Ramos (cell line): ENCODE results near the gene APOBEC3A.
"Not testable (repeated sequence)": the region's sequence is repeated elsewhere in the genome, so short reads cannot be mapped to it uniquely, and the experiment has no call there.

Source experiments
- in situ Hi-C: fragments of 300-500 bp; cut with MboI; formaldehyde crosslinking; loops from one replicate; pipeline ENCODE4 v1.14.3; 2022; ENCODE audit warnings: low sequenced_read_pairs; ENCODE audit not compliant: unreplicated experiment

The APOBEC3A gene

DNA sequence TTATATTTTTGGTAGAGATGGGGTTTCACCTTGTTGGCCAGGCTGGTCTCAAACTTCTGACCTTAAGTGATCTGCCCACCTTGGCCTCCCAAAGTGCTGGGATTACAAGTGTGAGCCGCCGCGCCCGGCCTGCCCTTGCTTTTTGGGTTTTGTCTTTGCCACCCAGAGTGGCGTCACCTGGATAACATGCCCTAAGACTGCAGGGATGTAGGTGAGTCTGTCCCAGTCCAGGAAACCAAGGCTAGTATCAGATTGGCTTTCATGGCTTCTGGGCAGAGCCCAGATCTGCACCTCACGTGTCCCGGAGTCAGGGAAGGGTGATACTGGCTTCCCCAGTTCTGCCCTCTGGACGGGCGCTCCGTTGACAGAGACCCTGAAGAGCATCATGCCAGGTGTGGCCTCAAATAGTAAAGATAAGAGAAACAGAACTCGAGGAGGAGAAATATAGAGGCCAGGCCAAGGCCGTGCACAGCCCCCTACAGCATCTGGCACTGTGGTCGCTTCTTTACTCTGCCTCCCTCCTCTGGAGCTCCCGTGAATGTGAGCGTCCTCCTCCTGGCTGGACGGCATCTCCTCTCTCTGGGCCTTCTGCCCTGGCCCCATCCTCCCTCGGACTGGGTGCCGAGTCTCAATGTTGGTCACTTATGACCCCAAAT is 16.9 kb downstream of the APOBEC3A start:
- in situ Hi-C loops, result loop anchor here (10.0 kb wide), 1 partner anchor 151 kb away; no protein-coding TSS in a partner anchor

DNA sequence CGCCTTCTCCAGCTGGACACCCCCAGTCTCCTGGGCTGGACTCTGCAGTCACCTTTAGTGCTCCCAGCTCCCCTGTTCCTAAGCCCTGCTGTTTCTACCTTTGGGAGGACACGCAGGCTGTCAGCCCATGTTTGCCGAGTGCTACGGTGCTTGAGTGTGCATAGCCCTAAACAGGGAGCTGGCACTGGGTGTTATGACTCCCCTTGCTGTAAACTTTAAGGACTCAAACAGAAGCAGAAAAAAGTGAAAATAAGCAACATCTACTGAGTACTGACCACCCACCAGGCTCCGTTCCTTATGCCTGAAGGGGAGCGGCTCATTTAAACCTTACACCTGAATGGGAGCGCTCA is 17.4 kb downstream of the APOBEC3A start:
- in situ Hi-C loops, result loop anchor here (10.0 kb wide), 1 partner anchor 150 kb away; no protein-coding TSS in a partner anchor

DNA sequence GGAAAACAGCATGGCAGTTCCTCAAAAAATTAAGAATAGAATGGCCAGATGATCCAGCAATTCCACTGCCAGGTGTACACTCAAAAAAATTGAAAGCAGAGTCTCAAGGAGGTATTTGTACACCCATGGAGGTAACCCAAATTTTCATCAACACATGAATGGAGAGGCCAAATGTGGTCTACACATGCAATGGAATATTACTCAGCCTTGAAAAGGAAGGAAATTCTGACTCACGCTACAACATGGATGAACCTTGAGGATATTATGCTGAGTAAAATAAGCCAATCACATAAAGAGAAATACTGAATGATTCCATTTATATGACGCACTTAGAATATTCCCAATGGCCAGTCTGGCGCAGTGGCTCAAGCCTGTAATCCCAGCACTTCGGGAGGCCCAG is 19.9 kb downstream of the APOBEC3A start:
- in situ Hi-C loops, result loop anchor here (10.0 kb wide), 1 partner anchor 148 kb away; no protein-coding TSS in a partner anchor

DNA sequence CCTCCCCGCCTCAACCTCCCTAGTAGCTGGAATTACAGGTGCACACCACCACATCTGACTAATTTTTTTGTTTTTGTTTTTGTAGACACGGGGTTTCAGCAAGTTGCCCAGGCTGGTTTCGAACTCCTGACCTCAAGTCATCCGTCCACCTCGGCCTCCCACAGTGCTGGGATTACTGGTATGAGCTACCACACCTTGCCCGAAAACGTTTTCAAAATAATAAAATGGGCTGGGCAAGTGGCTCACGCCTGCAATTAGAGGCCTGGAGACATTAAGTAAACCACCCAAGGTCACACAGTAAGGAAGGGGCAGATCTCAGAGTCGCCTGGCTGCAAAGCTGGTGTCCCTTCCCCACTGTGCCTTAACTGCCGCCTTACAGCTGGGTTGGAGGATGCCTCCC is 23.2 kb downstream of the APOBEC3A start:
- in situ Hi-C loops, result not testable (repeated sequence)

DNA sequence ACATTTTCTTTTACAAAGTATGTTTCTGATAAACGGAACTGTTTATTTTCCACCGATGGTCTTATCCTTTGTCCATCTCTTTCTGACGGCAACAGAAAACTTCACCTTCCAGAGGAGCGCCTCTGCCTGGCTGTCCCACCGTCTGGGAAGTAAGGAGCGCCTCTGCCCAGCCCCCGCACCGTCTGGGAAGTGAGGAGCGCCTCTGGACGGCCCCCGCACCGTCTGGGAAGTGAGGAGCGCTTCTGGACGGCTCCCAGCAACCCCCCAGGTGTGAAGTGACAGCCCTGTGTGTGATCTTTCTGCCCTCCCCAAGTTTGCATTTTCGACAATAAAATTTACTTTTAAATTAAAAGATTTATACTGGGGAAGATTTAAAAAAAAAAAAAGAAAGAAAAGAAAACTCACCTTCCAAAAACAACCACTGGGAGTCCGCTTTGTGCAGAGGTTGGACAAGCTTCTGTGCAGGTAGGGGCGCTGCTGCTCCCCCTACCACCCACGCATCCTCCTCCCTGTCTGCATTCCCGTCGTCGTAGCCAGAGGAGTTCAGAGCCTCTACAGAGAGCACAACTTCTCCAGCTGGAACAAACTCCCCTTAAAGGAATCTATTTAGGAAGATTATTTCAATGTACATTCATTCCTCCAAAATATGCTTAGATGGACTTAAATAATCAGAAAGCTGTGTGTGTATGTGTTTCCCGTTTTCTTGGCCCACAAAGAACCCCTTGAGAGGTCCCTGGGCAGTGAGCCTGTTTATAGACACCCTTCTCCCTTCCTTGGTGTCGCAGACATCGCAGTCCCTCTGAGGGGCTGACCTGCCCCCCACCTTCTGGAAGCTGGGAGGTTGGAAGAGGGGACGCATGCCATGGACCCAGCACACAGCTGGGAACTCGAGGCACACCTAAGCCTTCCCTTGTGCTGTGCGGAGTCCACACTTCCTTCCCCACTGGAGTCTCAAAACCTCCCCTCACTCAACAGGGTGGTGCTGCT is 23.9 kb downstream of the APOBEC3A start:
- in situ Hi-C loops, result no loop called here

DNA sequence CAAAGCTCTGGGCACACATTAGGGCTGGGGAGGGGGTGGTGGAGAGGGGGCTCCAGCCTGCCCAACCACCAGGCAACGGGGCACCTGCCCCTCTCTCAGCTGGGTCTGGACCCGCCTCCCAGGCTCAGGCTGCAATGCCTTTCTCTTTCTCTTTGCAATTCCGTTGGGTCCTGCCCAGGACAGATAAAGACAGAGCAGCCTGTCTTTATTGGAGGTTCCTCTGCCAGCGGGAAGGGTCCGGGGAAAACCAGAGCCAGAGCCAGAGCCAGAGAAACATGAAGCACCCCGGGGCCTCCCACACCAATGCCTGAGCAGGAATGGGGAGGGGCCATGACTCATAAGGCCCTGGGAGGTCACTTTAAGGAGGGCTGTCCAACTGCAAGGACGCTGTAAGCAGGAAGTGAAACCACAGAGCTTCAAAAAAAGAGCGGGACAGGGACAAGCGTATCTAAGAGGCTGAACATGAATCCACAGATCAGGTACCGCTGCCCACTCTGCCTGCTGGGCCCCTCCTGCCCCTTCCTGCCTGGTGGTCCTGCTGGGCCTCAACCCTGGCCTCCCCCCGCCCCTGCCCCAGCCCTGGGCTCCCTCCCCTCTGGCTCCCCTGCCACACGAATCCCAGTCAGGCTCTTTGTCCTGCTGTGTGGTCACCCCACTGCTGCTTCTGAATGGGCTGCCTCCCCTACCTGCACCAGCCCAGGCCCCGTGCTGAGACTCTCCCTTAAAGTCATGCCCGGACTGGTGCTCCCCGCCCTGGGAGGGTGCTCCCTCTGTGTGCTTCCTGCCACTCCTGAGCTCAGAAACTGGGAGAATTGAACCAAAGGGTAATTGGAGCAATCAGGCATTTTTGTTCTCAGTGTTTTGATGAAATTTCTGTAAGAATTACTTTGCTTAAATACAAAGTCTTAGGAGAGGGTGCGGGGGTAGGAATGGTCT is 24.9 kb downstream of the APOBEC3A start, which contains the start of gene APOBEC3B:
TSS of gene APOBEC3B (plus strand) at position 356 of the 936 bp plus-strand sequence. CDS start at position 463, 107 bp downstream.
- in situ Hi-C loops, result no loop called here

DNA sequence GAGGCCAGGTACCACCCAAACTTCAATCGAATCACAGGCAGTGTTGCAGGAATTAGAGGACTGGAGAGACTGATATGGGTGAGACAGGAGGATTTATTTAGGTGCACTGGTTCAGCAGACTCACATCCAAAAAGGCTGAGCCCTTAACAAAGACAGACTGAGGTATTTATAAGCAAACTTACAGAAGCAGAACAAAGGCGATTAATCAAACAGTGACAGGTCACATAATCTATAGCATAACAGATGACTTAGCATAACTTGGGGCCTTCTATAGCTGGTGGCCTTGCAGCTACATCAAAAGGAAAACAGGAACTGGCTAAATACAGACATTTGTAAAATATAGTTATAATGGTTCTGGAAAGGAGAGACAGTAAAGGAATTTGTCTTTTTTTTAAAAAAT is 26.8 kb downstream of the APOBEC3A start:
- in situ Hi-C loops, result no loop called here

DNA sequence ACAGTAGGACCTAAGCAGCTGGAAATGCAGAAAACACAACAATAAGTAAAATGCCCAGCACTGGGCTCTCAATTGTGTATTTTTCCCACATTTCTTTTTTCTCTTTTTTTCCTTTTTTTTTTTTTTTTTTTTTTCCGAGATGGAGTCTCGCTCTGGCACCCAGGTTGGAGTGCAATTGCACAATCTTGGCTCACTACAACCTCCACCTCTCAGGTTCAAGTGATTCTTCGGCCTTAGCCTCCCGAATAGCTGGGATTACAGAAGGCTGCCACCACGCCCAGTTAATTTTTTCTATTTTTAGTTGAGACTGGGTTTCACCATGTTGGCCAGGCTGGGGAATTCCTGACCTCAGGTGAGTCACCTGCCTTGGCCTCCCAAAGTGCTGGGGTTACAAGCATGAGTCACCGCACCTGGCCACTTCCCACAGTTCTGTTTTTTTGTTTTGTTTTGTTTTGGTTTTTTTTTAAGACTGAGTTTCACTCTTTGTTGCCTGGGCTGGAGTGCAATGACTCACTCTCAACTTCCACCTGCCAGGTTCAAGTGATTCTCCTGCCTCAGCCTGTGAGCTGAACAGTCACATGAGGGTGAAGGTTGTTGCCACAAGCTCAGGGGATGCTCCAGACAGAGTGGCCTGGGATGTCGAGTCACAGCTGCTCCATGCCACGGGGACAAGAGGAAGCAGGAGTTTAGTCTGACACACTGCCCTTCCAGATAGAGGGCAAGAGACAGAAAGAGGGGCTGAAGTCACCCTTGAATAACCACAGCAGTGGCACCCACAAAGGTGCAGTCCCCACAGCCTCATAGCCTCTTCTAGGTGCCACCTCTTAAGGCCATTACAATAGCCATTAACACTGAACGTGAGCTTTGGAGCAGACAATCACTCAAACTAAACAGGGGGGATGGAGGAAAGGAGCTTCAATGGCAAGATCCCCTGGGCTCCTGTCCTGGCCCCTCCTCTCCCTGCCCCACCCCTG is 27.7 kb downstream of the APOBEC3A start:
- in situ Hi-C loops, result not testable (repeated sequence)

DNA sequence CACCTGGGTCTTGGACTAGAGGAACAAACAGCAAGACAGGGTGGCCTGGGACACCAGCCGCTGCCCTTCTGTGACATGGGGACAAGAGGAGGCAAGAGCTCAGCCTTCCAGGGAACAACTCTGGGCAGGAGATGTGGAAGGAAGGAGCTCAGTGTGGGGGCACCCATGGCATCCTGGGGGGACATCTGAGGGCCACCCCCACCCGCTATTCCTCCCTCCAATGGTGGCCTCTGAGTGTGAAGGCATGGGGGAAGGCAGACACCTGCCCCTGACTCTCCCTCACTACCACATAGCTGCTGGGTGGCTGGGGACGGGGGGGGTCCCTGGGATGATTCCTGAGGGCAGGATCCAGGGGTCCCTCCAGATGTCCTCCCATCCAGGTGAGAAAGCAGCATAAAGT is 29.2 kb downstream of the APOBEC3A start:
- in situ Hi-C loops, result no loop called here

DNA sequence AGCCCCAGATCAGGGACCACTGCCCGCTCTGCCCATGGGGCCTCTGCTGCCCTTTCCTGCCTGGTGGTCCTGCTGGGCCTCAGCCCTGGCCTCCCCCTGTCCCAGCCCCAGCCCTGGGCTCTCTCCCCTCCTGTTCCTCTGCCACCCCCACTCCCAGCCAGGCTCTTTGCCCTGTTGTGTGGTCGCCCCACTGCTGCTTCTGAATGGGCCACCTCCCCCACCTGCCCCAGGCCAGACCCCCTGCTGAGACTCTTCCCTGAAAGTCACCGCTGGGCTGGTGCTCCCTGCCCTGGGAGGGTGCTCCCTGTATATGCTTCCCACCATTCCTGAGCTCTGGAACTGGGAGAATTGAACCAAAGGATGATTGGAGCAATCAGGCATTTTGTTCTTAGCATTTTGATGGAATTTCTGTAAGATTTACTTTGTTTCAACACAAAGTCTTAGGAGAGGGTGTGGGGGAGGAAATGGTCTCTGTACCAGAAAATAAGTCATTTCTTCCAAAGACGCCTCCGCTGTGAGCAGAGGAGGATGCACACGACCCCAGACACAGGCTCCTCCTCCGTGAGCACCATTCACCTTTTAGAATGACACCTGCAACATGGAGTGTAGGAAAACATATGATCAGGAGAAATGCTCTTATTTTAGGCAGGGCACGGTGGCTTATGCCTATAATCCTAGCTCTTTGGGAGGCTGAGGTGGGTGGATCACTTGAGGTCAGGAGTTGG is 29.9 kb downstream of the APOBEC3A start:
- in situ Hi-C loops, result no loop called here

DNA sequence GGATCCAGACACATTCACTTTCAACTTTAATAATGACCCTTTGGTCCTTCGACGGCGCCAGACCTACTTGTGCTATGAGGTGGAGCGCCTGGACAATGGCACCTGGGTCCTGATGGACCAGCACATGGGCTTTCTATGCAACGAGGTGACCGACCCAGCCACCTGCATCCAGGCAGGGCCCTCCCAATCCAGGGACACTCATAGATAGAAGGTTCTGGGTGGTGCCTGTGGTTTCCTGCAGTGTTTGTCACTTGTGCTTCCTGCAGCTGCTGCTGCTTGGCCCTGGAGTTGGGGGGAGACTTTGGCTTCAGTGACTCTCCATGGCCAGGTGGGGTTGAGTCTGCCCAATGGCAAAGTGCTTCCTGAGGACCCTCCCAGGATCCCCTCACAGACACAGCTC is 32.1 kb downstream of the APOBEC3A start:
- in situ Hi-C loops, result no loop called here

DNA sequence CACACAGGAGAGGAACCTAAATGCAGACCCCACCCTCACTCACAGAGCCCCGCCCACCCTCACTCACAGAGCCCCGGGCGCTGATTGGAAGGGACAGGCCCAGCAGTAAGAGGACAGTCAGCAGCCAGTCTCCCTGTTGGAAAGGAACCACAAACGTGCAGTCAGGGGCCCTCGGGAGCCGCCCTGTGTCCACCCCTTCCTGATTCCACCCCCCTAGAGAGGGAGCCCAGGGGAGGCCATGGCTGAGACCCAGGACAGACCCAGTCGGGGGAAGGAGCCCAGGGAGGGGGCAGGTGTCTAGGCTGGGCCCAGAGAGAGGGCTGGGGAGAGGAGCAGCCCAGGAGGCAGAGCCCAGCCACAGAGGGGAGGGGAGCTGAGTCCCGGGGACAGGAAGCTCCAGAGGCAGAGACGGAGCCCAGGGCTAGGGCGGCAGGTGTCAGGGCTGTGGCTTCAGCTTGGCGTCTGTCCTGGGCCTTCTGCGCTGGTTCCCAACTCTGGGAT is 35.5 kb downstream of the APOBEC3A start:
- in situ Hi-C loops, result not testable (repeated sequence)

DNA sequence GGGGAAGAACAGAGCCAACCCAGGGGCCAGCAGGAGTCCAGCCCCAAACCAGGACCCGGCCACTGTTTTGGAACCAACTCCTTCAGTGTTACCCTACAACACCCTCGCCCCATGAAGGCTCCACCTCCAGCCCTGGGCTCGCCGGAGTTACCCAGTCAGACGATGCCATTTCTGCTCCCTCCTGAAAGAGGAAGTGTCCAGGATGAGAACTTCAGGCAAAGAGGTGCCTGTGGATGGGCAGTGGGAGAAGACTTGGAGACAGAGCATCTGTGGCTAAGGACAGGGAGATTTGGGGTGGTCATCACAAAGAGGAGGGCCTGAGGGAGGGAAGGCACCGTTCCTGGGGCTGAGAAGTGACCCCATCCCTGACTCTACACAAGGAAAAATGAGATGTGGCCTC is 38.7 kb downstream of the APOBEC3A start:
- in situ Hi-C loops, result no loop called here

DNA sequence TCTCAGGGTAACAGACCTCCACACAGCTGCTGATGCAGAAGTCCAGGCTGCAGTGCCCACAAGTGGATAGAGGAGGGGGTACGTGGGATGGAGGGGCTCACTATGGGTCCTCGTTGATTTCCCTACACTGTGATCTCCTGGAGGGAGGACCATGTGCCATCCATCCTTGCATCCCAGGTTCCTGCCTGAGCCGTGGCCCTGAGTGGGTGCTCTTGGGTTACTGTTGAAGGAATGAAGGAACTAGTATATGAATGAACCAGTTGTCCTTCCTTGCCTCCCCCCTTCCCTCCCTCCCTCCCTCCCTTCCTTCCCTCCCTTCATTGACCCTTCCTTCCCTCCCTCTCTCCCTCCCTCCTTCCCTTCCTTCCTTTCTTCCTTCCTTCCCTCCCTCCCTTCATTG is 40.1 kb downstream of the APOBEC3A start:
- in situ Hi-C loops, result no loop called here

DNA sequence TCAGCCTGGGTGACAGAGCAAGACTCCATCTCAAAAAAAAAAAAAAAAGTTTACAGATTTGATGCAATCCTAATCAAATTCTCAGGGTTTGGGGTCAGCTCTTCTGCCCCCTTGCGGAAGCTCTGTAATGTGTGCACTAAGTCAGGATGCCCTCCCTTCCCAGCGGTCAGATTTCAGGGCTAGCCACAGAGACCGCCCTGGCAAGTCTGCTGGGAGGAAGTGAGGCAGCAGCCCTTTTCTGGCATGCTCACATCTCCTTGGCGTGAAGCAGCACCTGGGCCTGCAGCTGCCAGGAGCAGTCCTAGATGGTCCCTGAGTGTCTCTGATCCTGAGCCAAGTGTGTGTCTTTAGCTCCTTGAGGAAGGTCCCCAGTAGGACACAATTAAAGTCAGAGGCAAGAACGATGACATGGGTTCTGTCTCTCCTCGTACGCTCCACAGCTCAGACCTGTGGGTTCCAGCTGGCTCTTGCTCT is 45.8 kb downstream of the APOBEC3A start:
- in situ Hi-C loops, result no loop called here

DNA sequence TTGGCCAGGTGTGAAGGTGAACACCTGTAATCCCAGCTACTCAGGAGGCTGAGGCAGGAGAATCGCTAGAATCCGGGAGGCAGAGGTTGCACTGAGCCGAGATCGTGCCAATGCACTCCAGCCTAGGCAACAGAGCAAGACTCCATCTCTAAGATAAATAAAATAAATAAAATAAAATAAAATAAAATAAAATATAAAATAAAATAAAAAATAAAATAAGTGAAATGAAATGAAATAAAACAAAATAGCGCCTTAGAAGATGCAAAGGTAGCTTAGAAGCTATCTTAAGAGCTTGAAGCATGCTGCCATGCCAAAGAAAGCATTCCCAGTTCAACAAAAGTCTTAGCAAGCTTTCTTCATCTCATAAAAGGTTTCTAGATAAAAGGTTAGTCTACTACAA is 49.8 kb downstream of the APOBEC3A start:
- in situ Hi-C loops, result no loop called here

DNA sequence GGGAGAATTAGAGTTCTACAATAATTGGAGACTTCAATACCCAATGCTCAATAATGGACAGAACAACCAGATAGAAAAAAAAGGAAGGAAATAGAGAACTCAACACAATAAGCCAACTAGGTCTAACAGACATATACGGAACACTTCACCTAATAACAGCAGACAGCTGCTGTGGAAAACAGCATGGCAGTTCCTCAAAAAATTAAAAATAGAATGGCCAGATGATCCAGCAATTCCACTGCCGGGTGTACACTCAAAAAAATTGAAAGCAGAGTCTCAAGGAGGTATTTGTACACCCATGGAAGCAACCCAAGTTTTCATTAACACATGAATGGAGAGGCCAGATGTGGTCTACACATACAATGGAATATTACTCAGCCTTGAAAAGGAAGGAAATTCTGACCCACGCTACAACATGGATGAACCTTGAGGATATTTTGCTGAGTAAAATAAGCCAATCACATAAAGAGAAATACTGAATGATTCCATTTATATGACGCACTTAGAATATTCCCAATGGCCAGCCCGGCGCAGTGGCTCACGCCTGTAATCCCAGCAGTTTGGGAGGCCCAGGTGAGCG is 51.0 kb downstream of the APOBEC3A start:
- in situ Hi-C loops, result not testable (repeated sequence)

DNA sequence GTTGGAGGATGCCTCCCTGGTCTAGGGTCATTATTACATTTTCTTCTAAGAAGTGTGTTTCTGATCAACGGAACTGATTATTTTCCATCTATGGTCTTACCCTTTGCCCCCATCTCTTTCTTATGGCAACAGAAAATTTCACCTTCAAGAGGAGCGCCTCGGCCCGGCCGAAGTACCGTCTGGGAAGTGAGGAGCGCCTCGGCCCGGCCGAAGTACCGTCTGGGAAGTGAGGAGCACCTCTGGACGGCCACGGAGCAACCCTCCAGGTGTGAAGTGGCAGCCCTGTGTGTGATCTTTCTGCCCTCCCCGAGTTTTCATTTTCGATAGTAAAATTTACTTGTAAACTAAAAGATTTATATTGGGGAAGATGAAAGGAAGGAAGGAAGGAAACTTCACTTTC is 53.5 kb downstream of the APOBEC3A start:
- in situ Hi-C loops, result loop anchor here (5.0 kb wide), 1 partner anchor 106 kb away; no protein-coding TSS in a partner anchor
